HFF-Myc (cell line): Measurements from ENCODE around the gene CDC42BPA.

Experiments used
- DNase-seq: peaks from one replicate; pipeline ENCODE4 v3.0.0-alpha.2; 2011; ENCODE audit warnings: low read depth; ENCODE audit errors: extremely low read depth
- H3K4me3 ChIP-seq: replicated peaks from 2 replicates; pipeline ENCODE4 v1.5.1; 2011; ENCODE audit warnings: low read depth, mild to moderate bottlenecking, control low read depth, low read length
- TF ChIP-seq, protein P1 (sequence below): IDR thresholded peaks from 2 replicates; pipeline ENCODE4 v1.5.1; 2012; ENCODE audit warnings: mild to moderate bottlenecking, low read depth, low read length, control low read depth; ENCODE audit errors: missing control alignments

The CDC42BPA gene

GRCh38 chr1:227299688-227300087, 18.6 kb downstream of the CDC42BPA start:
- no peak overlapping the region for H3K4me3 ChIP-seq
- TF ChIP-seq, protein P1, sequence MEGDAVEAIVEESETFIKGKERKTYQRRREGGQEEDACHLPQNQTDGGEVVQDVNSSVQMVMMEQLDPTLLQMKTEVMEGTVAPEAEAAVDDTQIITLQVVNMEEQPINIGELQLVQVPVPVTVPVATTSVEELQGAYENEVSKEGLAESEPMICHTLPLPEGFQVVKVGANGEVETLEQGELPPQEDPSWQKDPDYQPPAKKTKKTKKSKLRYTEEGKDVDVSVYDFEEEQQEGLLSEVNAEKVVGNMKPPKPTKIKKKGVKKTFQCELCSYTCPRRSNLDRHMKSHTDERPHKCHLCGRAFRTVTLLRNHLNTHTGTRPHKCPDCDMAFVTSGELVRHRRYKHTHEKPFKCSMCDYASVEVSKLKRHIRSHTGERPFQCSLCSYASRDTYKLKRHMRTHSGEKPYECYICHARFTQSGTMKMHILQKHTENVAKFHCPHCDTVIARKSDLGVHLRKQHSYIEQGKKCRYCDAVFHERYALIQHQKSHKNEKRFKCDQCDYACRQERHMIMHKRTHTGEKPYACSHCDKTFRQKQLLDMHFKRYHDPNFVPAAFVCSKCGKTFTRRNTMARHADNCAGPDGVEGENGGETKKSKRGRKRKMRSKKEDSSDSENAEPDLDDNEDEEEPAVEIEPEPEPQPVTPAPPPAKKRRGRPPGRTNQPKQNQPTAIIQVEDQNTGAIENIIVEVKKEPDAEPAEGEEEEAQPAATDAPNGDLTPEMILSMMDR, result no peak
- DNase-seq, result no peak

DNA sequence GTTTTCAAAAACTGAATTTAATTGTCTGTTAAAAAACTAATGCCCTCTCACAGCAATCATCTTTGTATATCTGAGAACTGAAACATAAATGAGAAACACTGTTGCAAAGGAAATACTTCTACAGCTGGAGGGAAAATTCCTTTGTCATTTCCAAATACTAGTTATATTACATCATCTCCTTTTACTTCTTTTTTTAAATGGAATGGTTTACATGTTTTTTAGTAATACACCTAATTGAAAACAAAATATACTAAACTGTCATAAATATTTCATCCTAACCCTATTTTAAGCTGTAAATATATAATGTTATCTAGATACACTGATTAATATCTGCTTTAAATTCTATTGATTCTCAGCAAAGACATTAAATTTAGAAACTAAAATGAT, 19.1 kb downstream of the CDC42BPA start:
- TF ChIP-seq, protein P1, result no peak
- H3K4me3 ChIP-seq, result no peak overlapping the region
- no peak for DNase-seq

GRCh38 chr1:227298512-227299240, 19.6 kb downstream of the CDC42BPA start:
- no peak for DNase-seq
- H3K4me3 ChIP-seq, result no peak overlapping the region
- TF ChIP-seq, protein P1, result no peak

- TF ChIP-seq, protein P1, result no peak
- H3K4me3 ChIP-seq, result no peak overlapping the region
- DNase-seq, result no peak
Observed at GRCh38 chr1:227297073-227297793, 21.1 kb downstream of the CDC42BPA start.

DNA sequence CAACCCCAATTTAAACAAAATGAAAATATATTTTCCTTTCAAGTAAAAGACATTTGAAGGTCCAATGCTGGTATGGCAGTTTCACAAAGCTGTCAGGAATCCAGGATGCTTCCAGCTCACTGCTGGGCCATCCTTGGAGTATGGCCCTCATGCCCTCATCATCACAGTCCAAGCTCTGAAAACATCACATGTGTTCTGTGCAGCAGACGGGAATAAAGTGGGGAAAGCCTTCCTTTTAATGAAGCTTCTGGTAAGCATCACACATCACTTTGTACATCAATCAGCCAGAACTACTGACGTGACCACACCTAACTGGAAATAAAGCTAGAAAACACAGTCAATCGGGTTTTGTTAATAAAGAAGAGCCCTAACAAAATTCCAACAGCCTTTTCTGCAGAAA, 22.7 kb downstream of the CDC42BPA start:
- no peak for DNase-seq
- TF ChIP-seq, protein P1, result no peak
- H3K4me3 ChIP-seq, result no peak overlapping the region

- DNase-seq, result no peak
- H3K4me3 ChIP-seq, result no peak overlapping the region
- TF ChIP-seq, protein P1, result no peak
Observed at GRCh38 chr1:227285745-227286144, 32.5 kb downstream of the CDC42BPA start.

- no peak for DNase-seq
- TF ChIP-seq, protein P1, result no peak
- no peak overlapping the region for H3K4me3 ChIP-seq
Observed at GRCh38 chr1:227281371-227281770, 36.9 kb downstream of the CDC42BPA start.
